HG03354 (cell line): ENCODE results near the gene ZBTB49.
"Not testable (repeated sequence)": the region's sequence is repeated elsewhere in the genome, so short reads cannot be mapped to it uniquely, and the experiment has no call there.

Source experiments
- ATAC-seq: cut with Tn5 transposase; IDR thresholded peaks from one replicate; pipeline ENCODE4 v1.9.1; 2021; ENCODE audit warnings: mild to moderate bottlenecking; ENCODE audit not compliant: unreplicated experiment, poor library complexity, severe bottlenecking

ZBTB49 gene

GRCh38 chr4:4344915-4345527 lies 55.0 kb downstream of the ZBTB49 start:
- peak; percentile 94 for ATAC-seq

- no peak for ATAC-seq
These were observed 57.5 kb downstream of the ZBTB49 start for GRCh38 chr4:4347585-4347984.

- not testable (repeated sequence) for ATAC-seq
These were observed 58.5 kb downstream of the ZBTB49 start for GRCh38 chr4:4348585-4348984.

- no peak for ATAC-seq
These were observed 59.8 kb downstream of the ZBTB49 start for GRCh38 chr4:4349867-4350266.

DNA sequence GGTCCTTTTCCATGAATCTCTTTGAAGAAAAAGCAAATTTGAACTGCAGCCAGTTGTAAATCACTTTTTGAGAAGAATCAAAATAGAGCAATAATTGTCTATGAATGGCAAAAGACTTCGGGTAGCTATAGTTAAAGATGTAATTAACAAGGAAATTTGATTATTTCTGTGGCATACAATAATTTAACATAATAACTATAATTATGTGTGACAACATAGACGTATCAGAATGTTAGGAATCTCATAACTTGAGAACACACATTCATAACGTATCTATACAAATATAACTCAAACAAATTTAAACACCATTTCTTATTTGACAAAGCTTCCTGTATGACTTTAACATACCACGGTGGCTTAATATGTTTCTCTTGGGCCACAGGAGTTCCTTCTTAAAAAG lies 60.9 kb downstream of the ZBTB49 start:
- no peak for ATAC-seq

- ATAC-seq, result no peak
These were observed 65.3 kb downstream of the ZBTB49 start for GRCh38 chr4:4355302-4355701.

- no peak for ATAC-seq
These were observed 66.3 kb downstream of the ZBTB49 start for GRCh38 chr4:4356106-4357041.

- ATAC-seq, result no peak
These were observed 68.2 kb downstream of the ZBTB49 start for GRCh38 chr4:4358093-4358854.

- ATAC-seq, result no peak
These were observed 71.8 kb downstream of the ZBTB49 start for GRCh38 chr4:4361883-4362282.

DNA sequence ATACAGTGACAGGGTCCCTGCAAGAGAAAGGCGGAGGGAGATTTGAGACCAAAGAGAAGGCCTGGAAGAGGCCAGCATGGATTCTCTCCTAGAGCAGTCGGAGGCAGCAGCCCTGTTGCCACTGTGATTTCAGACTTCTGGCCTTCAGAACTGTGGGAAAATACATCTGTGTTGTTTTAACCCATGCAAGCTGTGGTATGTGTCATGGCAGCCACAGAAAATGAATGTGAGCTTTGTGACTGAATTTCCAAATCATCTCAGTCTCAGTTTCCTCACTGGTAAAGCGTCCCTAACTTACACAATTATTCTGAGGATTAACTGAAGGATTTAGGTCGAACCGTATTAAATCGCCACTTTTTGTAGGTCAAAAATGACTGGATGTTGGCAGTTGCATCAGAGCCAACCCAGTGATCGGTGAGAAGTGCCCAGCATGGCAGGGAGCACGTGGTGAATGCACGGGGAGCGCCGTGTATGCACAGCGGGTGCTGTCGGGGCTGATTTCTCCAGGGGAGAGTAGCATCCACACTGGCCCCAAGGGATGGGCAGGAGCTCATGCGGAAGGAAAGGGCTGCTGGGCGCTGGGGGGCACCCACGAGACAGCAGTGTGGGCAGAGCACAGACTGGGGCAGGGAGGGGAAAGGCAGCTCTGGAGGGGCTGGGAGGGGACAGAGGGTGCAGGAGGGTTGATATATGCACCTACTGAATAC lies 73.1 kb downstream of the ZBTB49 start:
- no peak for ATAC-seq

DNA sequence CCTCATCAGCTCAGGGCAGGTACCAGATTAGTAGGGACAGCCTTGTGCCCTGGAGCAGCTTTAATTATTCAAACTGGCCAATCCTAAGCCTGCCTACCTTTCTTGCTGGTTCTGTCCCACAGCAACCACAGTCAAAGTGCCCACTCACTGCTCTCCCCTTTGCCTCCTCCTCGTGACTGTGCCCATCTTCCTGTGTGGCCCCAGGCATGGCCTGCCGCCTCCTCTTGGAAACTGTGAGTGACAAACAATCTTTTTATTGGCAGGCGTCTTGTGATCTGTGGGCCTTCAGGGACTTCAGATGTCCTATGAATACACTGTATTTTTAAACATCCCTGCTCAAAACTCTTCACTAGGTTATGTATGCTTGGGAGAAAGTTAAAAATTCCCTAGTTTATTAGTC lies 74.0 kb downstream of the ZBTB49 start:
- no peak for ATAC-seq

DNA sequence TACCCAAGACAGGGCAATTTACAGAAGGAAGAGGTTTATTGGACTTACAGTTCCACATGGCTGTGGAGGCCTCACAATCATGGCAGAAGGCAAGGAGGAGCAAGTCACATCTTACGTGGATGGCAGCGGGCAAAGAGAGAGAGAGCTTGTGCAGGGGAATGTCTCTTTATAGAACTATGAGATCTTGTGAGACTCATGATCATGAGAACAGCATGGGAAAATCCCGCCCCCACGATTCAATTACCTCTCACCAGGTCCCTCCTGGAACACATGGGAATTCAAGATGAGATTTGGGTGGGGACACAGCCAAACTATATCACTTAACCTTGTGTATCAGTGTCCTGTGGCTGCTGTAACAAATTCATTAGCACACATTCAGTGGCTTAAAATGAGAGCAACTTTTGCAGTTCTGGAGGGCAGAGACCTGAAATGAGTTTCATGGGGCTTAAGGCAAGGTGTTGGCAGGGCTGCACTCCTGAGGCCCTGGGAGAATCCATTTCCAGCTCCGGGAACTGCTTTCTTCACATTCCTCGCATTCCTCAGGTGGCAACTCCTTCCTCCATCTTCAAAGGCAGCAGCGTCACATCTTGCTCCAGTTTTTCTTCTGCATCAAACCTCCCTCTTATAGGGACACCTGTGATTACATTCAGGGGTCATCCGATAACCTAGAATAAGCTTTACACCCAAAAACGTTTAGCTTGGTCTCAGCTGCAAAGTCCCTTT lies 74.6 kb downstream of the ZBTB49 start:
- no peak for ATAC-seq

DNA sequence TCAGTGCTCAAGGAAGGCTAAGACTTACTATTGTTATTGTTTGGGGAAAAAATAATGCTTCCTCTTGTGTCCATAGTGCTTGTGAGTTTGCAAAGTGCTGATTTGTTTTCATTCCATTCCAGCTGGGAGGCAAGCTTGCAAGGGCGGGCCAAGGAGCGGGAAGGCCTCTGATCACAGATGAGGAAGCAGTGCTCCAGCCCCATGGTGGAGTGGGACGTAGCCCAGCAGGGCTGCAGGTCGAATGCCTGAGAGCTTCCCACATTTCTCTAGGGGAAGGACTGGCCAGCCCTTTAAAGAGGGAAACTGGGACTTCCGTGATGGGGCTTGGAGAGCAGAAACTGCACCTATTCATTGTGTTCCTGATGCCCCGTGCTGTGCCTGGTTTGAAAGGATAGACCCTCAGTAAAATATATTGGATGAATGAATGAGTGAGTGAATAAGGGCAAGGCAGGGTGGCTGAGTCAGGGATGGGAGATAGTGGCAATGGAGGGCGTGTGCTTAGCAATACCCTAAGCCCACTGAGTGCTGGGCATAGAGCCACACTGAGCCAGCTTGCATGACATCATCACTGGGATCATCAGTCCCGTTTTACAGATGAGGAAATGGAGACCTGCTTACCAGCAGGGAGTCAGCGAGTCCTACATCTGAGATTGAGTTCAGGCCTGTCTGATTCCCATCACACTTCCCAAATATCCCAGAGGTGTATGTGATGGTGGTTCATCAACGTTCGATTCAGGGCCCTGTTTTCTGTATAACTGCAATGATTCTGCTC lies 78.9 kb downstream of the ZBTB49 start:
- ATAC-seq, result no peak
